ENCODE measurements around the gene MAT1A.
"Not testable (repeated sequence)": the region's sequence is repeated elsewhere in the genome, so short reads cannot be mapped to it uniquely, and the experiment has no call there.

MAT1A gene

DNA sequence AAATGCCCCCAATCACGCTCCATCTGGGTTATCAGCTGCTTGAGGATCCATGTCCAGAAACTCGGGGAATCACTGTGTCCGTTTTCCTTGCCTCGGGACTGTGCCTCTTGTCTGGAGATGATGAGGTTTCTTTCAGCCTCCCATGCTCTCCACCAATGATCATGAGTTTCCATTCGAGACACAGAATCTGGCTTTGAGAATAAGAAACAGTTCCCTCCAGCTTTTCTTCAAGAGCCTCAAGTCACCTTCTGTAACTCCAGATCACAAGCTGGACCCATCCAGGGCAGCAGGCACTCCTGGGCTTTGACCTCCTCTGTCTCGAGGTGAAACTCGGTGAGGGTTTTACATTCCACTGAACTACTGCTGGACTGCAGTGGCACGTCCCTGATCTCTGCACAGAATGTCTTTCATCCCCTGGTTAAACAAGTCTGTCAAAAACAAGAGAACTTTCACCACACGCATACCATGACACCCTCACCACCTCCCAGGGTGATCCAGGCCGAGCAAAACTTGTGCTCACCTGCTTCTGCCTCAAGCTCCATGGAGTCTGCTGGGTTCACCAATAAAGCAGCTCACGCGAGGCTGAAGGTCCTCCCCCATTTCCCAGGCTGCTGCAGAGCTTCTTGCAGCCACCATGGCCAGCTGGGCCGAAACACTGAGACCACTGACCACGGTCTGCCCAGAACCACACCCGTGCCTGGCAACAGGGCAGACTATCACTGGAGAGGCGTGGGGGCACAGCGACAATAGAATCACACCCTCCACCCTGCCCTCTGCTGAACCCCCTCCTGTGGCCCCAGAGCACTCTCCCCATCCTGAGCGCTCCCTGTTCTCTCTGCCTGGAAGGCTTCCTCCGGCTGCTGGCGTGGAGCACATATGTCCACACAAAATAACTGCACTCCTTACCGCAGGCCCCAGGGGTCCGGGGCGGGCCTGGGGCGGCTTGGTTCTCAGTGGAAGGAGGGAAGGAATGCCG lies 25.1 kb downstream of the MAT1A start:
- DNase-seq (ENCODE audit: low read depth): no peak

DNA sequence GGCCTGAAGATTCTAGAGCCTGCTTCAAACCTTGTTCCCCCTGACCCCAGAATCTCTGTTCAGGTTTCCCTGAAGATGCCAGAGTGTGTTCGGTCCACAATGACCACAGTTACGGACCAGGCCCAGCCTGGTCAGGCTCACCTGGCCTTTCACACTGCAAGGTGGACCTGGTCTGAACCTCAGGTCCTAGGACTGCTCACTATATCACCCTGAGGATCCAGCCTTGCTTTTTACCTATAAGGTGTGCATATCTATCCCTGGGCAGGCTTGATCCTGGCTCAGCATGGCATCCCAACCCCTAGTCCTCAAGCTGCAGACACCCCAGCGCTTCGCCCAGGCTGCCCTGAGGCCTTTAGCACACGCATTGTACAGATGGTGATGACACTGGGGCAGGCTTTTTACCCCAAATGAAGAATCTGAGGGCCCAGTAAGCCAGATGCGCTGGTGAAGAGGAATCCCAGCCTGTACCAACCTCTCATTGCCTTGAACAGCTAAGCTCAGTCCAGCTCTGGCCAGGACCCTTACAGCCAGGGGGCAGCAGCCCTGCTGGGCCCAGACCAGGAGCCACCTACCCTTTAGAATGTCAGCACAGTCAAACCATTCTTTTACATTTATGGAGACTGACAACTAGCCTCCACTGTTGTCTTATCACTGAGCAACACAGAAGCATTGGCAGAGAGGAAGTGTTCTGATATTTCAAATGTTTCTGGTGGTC lies 28.0 kb downstream of the MAT1A start:
- no peak for DNase-seq (ENCODE audit: low read depth)

DNA sequence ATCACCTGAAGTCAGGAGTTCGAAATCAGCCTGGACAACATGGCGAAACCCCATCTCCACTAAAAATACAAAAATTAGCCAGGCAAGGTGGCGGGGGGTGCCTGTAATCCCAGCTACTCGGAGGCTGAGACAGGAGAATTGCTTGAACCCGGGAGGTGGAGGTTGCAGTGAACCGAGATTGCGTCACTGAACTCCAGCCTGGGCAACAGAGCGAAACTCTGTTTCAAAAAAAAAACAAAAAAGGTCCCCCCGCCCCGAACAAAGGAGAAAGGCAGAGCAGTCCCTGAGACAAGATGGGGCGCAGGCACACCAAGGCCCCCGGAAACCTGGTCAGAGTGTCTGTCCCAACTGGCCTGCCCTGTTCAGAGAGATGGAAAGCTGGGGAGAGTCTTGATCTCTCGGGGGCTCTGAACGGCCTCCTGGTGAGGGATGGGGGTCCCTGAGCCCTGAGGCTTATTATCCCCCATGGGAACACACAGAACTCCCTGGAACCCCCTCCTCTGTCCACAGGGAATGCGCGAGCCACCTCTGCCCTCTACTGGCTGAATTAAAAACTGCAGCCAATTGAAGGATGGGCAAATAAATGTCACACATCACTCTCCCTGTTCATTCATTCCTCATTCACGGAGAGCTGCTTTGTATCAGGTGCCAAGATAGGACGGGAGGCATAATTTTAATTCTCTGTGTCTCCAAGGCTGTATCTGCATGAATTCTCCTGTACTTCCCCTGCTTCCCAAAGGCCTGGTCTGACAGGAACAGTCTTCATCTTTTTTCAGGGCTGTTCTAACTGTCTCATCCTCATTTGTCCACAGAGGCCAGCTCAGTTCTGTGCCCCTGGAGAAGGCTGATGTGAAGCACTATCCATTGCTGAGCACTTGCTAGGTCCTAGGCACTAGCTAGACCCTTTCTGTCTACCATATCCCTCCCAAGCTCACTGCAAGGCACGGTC lies 28.9 kb downstream of the MAT1A start:
- DNase-seq (ENCODE audit: low read depth): no peak

DNA sequence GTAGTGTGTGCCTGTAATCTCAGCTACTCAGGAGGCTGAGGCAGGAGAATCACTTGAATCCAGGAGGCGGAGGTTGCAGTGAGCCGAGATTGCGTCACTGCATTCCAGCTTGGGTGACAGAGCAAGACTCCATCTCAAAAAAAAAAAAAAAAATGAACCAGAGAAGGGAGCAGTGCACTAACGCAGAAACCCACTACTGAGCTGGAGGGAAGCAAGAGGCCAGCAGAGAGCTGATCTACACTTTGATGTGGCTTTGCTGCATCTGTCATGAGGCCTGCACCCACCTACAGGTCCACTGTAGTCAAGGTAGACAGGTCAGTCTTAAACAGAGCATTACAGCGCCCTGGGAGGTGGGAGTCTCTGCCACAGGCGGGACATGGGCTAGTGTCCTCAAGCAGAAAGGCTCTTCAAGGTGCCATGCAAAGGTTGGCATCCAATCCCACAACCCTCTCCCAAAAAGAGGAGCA lies 30.0 kb downstream of the MAT1A start:
- DNase-seq (ENCODE audit: low read depth): no peak

- not testable (repeated sequence) for DNase-seq (ENCODE audit: low read depth)
These were observed 32.7 kb downstream of the MAT1A start for GRCh38 chr10:80256798-80257197.

DNA sequence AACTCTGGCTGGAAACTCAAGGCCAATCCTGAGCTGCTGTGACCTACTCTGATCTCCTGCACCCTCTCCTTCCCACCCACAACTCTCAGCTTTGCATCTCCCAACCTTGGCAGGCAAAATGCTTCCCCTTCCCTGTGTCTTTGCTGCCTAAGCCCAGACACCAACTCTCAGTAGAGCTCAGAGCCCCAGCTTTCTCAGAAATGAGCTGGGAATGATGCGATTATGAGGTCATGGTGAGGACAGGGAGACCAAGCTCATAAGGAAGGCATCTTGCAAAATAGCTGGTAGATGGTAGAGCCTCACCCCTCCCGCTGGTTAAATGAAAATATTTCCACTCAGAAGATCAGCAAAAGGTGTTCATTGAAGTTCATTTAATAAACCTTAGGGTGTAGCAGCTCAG lies 34.7 kb downstream of the MAT1A start:
- not testable (repeated sequence) for DNase-seq (ENCODE audit: low read depth)

- DNase-seq (ENCODE audit: low read depth): not testable (repeated sequence)
These were observed 35.5 kb downstream of the MAT1A start for GRCh38 chr10:80253963-80254271.

- DNase-seq (ENCODE audit: low read depth): no peak
These were observed 36.0 kb downstream of the MAT1A start for GRCh38 chr10:80253266-80253962.

GRCh38 chr10:80252296-80252887 lies 37.1 kb downstream of the MAT1A start:
- no peak for DNase-seq (ENCODE audit: low read depth)

DNA sequence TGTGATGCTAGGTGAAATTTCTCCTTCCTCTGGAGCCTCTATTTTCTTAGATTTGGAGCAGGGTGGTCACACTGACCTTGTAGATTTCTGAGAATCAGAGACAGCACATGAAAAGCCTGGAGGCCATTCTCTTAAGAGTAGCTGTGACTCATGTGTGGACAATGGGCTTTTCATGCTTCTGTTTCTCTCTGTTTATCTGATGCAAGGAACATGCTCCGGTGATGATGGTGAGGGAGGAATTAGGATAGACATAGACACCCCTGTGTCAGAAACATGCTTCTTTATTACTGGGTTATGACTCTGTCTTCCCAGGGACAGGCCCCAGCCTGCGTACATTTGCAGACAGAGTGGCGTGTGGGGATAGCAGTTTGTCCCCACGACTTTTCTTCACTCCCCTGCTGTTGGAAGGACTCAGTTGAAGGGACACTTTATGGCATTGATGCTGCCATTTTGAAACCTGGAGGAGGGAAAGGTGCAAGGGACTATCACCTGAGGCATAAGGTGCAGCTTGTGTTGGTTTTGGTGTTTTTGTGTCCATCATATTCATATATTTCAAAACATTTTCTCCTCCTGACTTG lies 37.7 kb downstream of the MAT1A start:
- not testable (repeated sequence) for DNase-seq (ENCODE audit: low read depth)

GRCh38 chr10:80250399-80250798 lies 39.1 kb downstream of the MAT1A start:
- not testable (repeated sequence) for DNase-seq (ENCODE audit: low read depth)

DNA sequence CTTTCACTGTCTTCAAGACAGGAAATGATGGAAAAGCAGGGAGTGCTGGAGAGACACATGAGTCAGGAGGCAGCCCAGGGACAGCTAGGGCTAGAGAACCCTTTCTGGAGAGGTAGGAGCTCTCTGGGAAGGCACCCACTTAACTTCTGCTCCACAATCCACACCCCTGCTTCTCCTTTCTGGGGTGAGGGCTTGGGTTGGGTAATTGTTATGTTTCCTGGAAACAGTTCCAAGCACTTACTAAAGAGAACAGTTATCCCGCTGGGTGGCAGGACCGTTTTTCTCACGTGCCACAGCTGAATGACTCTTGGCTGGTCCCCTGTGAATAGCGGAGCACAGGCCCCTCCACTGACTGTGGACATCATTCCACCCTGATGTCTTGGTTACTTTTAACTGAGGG lies 39.6 kb downstream of the MAT1A start:
- not testable (repeated sequence) for DNase-seq (ENCODE audit: low read depth)

DNA sequence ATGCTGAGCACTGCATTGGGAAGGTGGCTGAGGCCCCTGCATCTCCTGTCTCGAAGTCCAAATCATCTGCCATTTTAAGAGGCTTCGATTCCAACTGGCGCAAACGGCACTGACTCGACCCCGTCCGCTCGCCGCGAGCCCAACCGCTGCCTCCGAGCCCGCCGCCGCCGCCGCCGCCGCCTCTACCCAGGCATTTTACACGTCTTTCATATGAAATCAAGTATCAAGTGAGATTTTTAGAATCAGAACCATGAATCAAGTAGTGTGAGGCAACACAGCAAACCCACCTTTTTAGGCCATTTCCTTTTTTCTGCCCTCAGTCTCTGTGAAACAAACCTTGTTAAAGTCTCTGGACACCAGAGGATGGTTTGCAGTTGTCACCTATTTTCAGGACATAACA lies 41.8 kb downstream of the MAT1A start:
- DNase-seq (ENCODE audit: low read depth): not testable (repeated sequence)

GRCh38 chr10:80244371-80244770 lies 45.1 kb downstream of the MAT1A start:
- not testable (repeated sequence) for DNase-seq (ENCODE audit: low read depth)

DNA sequence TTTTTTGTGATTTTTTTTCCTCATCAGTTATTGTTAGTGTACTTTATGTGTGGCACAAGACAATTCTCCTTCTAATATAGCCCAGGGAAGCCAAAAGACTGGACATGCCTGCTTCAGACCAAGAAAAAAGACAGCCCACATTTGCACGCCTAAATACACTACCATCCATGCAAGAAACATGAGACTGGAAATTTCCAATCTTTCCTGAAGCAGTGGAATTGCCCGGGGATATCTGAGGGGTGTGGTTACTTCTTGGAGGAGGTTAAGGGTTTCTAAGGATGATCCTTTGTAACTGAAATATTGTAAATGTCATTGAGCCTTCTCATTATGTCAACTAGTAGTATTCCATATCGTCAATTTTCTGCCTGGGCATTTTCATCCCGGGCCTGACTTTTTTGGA lies 47.1 kb downstream of the MAT1A start:
- DNase-seq (ENCODE audit: low read depth): not testable (repeated sequence)

- not testable (repeated sequence) for DNase-seq (ENCODE audit: low read depth)
These were observed 53.0 kb downstream of the MAT1A start for GRCh38 chr10:80236457-80236856.

DNA sequence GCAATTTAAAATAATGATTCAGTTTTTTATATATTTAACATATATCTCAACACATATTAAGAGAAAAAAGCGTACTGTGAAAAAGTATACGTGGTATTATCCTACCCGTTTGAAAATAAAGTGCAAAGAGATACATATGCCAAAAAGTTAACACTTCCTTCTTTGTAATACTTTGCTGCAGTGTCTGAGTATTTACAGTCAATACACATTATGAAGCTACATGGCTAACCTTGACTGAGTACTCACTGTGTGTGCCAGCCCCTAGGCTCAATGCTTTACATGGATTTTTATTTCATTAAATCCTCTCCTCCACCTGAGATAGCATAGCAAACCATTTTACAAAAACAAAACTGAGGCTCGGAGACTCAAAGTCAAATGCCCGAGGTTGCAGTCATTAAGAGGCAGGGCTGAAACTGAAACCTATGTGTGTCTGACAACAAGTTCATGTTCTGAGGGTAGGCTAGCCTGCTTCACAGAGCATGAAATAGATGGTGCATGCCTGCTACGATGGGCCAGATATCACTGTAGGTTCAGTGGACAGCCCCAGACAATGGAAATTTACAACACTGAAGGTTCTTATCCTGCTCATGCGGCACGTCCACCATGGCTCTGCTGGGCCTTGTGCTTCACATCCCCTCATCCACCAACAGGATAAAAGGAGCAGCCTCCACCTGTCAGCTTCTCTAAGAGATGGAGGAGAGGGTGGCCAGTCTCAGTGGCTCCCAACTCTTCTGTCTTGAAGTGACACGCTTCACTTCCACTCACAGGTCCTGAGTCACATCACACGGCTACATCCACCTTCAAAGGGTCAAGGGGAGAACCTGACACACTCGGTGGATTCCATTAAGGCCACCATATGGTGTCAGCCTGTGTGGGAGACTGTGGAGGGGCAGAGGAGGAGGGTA lies 54.9 kb downstream of the MAT1A start:
- DNase-seq (ENCODE audit: low read depth): not testable (repeated sequence)

DNA sequence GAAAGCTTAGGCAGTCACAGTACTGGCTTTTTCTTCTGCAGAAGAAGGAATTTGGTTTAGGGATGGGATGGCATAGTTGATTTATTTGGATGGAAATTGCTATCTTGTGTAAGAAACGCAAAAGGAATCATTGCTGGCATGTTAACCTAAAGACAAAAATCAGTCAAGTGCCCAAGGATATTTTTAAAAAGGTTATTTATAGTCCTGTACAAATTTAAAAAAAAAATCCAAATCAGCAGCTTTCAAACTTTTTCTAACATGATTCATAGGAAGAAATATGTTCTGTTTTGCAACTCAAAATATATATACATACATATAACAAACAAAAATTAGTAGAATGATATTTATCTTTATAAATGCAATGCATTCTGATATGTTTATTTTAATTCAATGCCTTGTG lies 55.6 kb downstream of the MAT1A start:
- DNase-seq (ENCODE audit: low read depth): not testable (repeated sequence)

- DNase-seq (ENCODE audit: low read depth): not testable (repeated sequence)
These were observed 62.7 kb downstream of the MAT1A start for GRCh38 chr10:80226723-80227122.

Measured in activated T-cell treated with anti-CD3 and anti-CD28 coated beads for 1 hour (primary cell).